ENCODE results near the gene BFSP1.

BFSP1 gene

GRCh38 chr20:17565169-17565845 is 34.1 kb upstream of the BFSP1 start:
- TF ChIP-seq GATA3 (IDR thresholded peaks at IDR 0.05; ENCODE audit: low read depth, low read length) (no peak), GATA2 (IDR thresholded peaks at IDR 0.05; ENCODE audit: low read depth, low read length) (no peak)

DNA sequence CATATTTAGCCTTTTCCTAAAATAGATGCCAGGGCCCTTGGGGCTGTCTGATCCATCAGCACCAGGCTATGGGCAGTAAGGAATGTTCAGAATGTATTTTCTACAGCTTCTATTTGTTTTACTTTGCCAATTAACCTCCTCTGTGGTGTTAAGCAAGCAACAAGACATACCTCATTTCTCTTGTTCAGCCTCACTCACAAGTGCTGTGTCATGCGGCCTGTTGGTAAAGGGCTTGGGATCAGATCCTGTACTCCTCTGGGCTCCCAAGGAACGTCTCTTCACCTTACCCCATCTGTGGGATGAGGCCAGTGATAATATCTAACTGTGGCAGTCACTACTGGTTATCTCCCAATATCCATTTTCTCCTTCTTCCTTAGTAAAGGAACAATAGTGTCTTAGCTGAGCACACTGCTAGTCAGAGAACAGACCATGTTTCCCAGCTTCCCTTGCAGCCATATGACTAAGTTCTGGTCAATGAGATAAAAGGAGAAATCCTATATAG is 31.7 kb upstream of the BFSP1 start:
- no peak for TF ChIP-seq GATA2 (IDR thresholded peaks at IDR 0.05; ENCODE audit: low read depth, low read length)
- no peak for TF ChIP-seq GATA3 (IDR thresholded peaks at IDR 0.05; ENCODE audit: low read depth, low read length)

GRCh38 chr20:17560344-17561074 is 29.3 kb upstream of the BFSP1 start:
- TF ChIP-seq GATA2 (IDR thresholded peaks at IDR 0.05; ENCODE audit: low read depth, low read length) (no peak), GATA3 (IDR thresholded peaks at IDR 0.05; ENCODE audit: low read depth, low read length) (no peak)

GRCh38 chr20:17559338-17559737 is 28.2 kb upstream of the BFSP1 start:
- no peak for TF ChIP-seq GATA3 (IDR thresholded peaks at IDR 0.05; ENCODE audit: low read depth, low read length)
- TF ChIP-seq GATA2 (IDR thresholded peaks at IDR 0.05; ENCODE audit: low read depth, low read length) = no peak

DNA sequence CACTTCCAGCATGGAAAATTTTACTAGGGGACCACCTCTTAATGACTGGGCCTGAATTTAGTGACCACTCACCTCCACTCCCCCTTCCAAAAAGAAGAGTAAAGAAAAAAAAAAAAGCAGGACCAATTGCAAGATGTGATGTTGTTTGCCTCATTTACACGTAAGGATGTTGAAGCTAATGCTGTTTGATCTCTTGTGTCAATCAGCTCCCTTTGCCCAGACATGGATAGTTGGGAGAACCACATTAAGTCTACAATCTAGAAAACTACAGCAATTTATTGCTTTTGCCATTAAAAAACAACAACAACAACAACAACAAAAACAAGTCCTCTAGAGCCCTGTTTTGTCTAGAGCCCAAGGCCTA is 27.7 kb upstream of the BFSP1 start:
- TF ChIP-seq GATA3 (IDR thresholded peaks at IDR 0.05; ENCODE audit: low read depth, low read length) (no peak), GATA2 (IDR thresholded peaks at IDR 0.05; ENCODE audit: low read depth, low read length) (no peak)

DNA sequence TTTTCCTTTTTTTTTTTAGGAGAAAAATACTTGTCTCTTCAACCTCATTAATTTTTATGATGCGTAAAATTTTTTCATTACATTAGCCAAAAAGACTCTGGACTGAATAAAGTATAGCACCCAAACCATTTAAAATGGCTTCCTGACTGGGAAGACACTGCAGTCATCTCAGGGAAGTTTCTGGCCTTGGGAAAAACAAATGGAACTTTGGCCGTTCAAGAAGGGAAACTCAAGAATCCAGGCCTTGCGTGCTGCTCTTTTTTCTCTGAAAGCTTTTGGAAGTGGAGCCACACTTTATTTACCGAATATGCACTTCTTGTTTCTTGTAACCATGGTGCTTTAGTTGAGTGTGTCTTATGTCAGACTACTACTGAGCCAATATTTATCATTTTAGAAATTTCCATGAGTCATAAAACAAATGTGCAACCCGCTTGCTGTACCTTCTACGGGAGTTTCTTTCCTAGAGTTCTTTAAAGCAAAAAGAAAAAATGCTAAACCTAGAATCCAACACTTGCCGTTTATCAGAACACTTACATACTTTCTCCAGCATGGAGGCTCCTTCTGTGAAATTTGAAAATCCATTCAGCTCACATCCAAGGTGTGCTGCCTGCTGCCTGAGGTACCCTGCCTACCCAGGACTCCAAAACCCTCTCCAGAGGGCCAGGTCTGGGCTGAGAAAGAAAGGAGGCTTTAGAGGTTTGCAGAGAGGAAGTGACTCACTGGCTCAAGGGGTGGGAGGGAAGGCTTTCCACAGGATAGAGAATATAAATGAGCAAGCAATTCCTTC is 27.2 kb upstream of the BFSP1 start:
- TF ChIP-seq GATA2 (IDR thresholded peaks at IDR 0.05; ENCODE audit: low read depth, low read length) = no peak
- TF ChIP-seq GATA3 (IDR thresholded peaks at IDR 0.05; ENCODE audit: low read depth, low read length) = no peak

DNA sequence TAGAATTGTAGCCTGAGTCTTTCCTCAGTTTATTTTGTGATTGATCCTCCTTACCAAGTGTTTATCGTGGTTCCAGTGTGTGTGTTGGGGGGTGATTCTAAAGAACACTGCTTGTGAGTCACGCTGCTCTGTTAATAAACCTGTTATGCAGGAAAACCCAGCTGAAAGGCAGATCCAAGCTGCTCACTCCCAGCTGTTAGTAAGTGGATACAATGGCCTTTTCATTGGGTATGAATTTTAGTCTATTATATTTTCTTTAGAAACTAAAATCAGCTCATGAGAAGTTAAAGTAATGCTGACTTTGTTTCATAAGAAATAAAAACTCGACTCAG is 26.5 kb upstream of the BFSP1 start:
- TF ChIP-seq GATA2 (IDR thresholded peaks at IDR 0.05; ENCODE audit: low read depth, low read length) = no peak
- no peak for TF ChIP-seq GATA3 (IDR thresholded peaks at IDR 0.05; ENCODE audit: low read depth, low read length)

- TF ChIP-seq GATA3 (IDR thresholded peaks at IDR 0.05; ENCODE audit: low read depth, low read length) = no peak
- no peak for TF ChIP-seq GATA2 (IDR thresholded peaks at IDR 0.05; ENCODE audit: low read depth, low read length)
Measured at GRCh38 chr20:17556837-17557674, 25.9 kb upstream of the BFSP1 start.

GRCh38 chr20:17555106-17555505 is 23.9 kb upstream of the BFSP1 start:
- TF ChIP-seq GATA3 (IDR thresholded peaks at IDR 0.05; ENCODE audit: low read depth, low read length) (no peak), GATA2 (IDR thresholded peaks at IDR 0.05; ENCODE audit: low read depth, low read length) (no peak)

GRCh38 chr20:17549131-17549530 is 18.0 kb upstream of the BFSP1 start:
- TF ChIP-seq GATA3 (IDR thresholded peaks at IDR 0.05; ENCODE audit: low read depth, low read length) (no peak), GATA2 (IDR thresholded peaks at IDR 0.05; ENCODE audit: low read depth, low read length) (no peak)

DNA sequence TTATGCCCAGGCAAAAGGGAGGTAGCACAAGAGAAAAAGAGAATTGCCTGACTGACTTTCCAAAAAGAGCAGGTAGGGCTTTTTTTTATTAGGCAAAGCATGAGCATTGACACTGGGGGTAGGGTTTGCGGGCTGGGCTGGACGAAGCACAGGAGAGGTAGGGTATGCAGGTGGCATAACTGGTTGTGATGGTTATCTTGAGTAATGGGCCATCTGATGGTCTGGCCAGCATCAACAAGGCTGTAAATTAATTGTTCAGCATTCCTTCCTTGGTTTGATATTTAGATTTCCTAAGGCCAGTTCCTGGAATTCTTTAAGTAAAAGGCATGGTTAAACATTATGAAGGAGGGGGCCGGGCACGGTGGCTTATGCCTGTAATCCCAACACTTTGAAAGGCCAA is 13.9 kb upstream of the BFSP1 start:
- TF ChIP-seq GATA2 (IDR thresholded peaks at IDR 0.05; ENCODE audit: low read depth, low read length) (peak; percentile 82), GATA3 (IDR thresholded peaks at IDR 0.05; ENCODE audit: low read depth, low read length) (no peak)

- TF ChIP-seq GATA3 (IDR thresholded peaks at IDR 0.05; ENCODE audit: low read depth, low read length) (no peak), GATA2 (IDR thresholded peaks at IDR 0.05; ENCODE audit: low read depth, low read length) (no peak)
Measured at GRCh38 chr20:17543531-17544131, 12.5 kb upstream of the BFSP1 start.

GRCh38 chr20:17542993-17543412 is 11.8 kb upstream of the BFSP1 start:
- no peak for TF ChIP-seq GATA3 (IDR thresholded peaks at IDR 0.05; ENCODE audit: low read depth, low read length)
- TF ChIP-seq GATA2 (IDR thresholded peaks at IDR 0.05; ENCODE audit: low read depth, low read length) = no peak

Data from SH-SY5Y (cell line).